Measurements from ENCODE around the gene RNF103.
"Not testable (repeated sequence)": the region's sequence is repeated elsewhere in the genome, so short reads cannot be mapped to it uniquely, and the experiment has no call there.

RNF103 gene, protein sequence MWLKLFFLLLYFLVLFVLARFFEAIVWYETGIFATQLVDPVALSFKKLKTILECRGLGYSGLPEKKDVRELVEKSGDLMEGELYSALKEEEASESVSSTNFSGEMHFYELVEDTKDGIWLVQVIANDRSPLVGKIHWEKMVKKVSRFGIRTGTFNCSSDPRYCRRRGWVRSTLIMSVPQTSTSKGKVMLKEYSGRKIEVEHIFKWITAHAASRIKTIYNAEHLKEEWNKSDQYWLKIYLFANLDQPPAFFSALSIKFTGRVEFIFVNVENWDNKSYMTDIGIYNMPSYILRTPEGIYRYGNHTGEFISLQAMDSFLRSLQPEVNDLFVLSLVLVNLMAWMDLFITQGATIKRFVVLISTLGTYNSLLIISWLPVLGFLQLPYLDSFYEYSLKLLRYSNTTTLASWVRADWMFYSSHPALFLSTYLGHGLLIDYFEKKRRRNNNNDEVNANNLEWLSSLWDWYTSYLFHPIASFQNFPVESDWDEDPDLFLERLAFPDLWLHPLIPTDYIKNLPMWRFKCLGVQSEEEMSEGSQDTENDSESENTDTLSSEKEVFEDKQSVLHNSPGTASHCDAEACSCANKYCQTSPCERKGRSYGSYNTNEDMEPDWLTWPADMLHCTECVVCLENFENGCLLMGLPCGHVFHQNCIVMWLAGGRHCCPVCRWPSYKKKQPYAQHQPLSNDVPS

GRCh38 chr2:86623494-86624266 lies at the start of gene RNF103:
Gene RNF103 (minus strand): TSS chr2:86623865. CDS start chr2:86622886, 979 bp downstream.
- DNase-seq (ENCODE audit: low read depth) = no peak

GRCh38 chr2:86673011-86673410 lies 49.3 kb upstream of the RNF103 start:
- DNase-seq (ENCODE audit: low read depth) = no peak

- DNase-seq (ENCODE audit: low read depth) = no peak
Observed at GRCh38 chr2:86672027-86672545, 48.4 kb upstream of the RNF103 start.

GRCh38 chr2:86671337-86671981 lies 47.8 kb upstream of the RNF103 start:
- no peak for DNase-seq (ENCODE audit: low read depth)

DNA sequence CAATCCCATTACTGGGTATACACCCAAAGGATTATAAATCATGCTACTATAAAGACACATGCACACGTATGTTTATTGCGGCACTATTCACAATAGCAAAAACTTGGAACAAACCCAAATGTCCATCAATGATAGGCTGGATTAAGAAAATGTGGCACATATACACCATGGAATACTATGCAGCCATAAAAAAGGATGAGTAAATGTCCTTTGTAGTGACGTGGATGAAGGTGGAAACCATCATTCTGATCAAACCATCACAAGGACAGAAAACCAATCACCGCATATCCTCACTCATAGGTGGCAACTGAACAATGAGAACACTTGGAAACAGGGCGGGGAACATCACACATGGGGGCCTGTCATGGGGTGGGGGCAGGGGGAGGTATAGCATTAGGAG lies 45.7 kb upstream of the RNF103 start:
- not testable (repeated sequence) for DNase-seq (ENCODE audit: low read depth)

GRCh38 chr2:86661333-86661732 lies 37.7 kb upstream of the RNF103 start:
- DNase-seq (ENCODE audit: low read depth) = no peak

DNA sequence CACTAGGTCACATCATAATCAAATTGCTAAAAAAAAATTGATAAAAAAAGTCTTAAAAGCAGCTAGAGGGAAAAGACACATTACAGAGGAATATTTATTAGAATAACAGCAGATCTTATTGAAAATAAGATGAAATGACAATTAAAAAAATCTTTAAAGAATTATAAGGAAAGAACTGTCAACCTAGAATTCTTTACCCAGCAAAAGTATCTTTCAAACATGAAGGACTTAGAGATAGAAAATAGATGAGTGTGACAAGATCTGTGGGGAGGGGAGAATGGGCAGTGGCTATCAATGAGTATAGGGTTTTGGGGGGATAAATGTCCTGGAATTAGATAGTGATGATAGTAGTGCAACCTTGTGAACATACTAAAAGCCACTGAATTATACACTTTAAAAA lies 26.5 kb upstream of the RNF103 start:
- DNase-seq (ENCODE audit: low read depth) = no peak

GRCh38 chr2:86649119-86649947 lies 25.7 kb upstream of the RNF103 start:
- DNase-seq (ENCODE audit: low read depth) = no peak

DNA sequence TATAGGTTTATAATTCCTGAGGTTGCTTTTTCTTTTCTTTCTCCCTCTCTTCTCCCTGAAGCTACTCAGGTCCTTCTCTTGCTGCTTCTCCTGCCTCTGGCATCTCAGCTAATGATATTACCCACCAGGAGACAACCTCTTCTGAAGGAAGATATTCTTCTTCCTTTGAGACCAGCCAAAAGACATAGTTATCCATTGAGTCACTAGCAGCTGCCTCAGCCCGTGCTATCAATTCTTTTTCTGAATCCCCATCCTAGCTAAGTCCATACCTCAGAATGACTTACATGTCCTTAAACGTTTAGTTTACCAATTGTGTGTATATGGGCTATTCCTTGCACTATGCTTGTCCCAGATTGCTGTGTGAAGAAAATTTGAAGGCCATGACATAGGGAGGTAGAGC lies 25.0 kb upstream of the RNF103 start:
- no peak for DNase-seq (ENCODE audit: low read depth)

DNA sequence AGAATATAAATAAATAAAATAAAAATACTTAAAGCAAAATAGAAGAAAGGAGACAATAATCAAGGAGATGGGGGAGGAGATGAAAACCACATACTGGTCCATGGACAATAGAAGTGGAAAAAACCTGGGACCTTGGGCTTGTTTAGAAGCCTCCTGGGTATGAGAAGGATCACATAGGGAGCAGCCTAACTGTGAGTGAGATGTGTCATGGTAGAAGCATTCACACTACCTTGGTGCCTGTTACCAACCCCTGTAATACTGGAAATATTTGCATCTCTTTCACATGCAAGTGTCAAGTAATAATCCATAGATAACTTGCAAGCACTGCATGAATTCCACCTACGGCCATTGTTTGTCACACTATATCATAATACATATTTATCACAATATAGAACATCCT lies 23.2 kb upstream of the RNF103 start:
- no peak for DNase-seq (ENCODE audit: low read depth)

- no peak for DNase-seq (ENCODE audit: low read depth)
Observed at GRCh38 chr2:86646329-86646728, 22.7 kb upstream of the RNF103 start.

DNA sequence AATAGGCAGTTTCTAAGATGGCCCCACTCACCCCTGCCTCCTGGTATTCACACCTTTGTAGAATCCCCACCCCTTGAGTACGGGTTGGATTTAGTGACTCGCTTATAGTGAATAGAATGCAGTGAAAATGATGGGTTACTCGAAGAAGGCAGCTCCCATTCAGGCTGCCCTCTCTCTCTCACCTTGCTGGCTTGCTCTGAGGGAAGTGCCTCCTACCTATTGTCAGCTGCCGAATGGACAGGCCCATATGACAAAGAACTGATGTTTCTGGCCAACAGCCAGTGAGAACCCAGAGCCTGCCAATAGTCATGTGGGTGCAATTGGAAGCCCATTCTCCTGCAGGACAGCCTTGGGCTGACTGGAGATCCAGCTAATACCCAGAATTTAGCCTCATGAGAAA lies 22.1 kb upstream of the RNF103 start:
- DNase-seq (ENCODE audit: low read depth) = no peak

DNA sequence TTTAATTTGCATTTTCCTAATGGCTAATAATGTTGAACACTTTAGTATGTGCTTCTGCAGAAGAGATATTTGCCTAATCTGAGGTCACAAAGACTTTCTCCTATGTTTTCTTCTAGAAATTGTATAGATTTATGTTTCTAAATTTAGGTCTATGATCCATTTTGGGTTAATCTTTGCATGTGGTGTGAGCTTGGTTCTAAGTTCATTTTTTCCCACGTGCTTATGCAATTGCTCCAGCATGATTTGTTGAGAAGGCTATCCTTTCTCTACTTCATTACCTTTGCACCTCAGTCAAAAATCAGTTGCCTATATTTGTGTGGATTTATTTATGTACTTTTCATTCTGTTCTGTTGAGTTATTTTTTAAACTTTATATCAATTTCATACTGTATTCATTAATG lies 15.0 kb upstream of the RNF103 start:
- DNase-seq (ENCODE audit: low read depth) = no peak

GRCh38 chr2:86636842-86637241 lies 13.2 kb upstream of the RNF103 start:
- no peak for DNase-seq (ENCODE audit: low read depth)

GRCh38 chr2:86634352-86634751 lies 10.7 kb upstream of the RNF103 start:
- no peak for DNase-seq (ENCODE audit: low read depth)

GRCh38 chr2:86633155-86633651 lies 9.5 kb upstream of the RNF103 start:
- no peak for DNase-seq (ENCODE audit: low read depth)

- no peak for DNase-seq (ENCODE audit: low read depth)
Observed at GRCh38 chr2:86632672-86633071, 9.0 kb upstream of the RNF103 start.

- DNase-seq (ENCODE audit: low read depth) = no peak
Observed at GRCh38 chr2:86631846-86632485, 8.3 kb upstream of the RNF103 start.

DNA sequence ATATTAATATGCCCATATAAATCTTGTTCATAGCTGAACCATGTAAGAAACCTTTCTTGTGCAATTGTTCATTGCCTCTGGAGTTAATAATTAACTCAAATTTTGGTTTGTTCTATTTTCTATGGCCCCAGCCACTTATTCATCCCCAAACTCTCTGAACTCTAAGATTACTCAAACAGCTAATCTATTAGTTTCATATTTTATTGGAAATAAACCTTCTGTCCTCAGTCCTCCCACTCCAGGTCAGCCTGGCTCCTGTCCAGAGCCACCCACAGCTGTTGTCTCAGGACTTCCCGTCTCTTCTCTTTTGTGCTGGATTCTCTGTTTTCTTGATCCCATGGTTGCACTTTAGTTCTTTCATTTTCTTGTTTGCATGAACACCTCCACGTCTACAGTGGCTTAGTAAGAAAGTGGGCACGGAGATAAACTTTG lies 4.4 kb upstream of the RNF103 start:
- no peak for DNase-seq (ENCODE audit: low read depth)

DNA sequence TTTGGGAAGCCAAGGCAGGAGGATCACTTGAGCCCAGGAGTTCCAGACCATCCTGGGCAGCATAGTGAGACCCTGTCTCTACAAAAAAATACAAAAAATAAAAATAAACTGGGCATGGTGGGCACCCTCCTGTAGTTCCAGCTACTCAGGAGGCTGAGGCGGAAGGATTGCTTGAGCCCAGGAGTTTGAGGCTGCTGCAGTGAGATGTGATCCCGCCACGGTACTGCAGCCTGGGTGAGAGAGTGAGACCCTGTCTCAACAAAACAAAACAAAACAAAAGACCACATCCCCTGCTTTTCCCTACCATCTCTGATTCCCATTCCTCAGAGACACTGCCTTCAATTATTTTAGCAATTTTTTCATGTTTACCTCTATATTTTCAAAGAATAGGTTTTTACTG lies 3.9 kb upstream of the RNF103 start:
- no peak for DNase-seq (ENCODE audit: low read depth)
